BJ (cell line): ENCODE data around the gene ORMDL3. TPM values are rescaled to one million over a fixed set of nuclear protein-coding genes. Genes with fewer than 3 reads are reported as not detected.

ENCODE experiments used
- CTCF ChIA-PET: fragments of 350-600 bp; formaldehyde crosslinking; extraction: SDS; loops from one replicate; lab custom pipeline; 2021; ENCODE audit warnings: antibody characterized with exemption, inconsistent platforms; lab: Yijun Ruan, JAX
- POLR2A ChIA-PET: fragments of 300-600 bp; sonication (Branson Sonifier 250); formaldehyde crosslinking; extraction: SDS; loops from one replicate; lab custom pipeline; 2021; ENCODE audit warnings: antibody characterized with exemption; lab: Charles Lee
- DNase-seq: peaks from one replicate; pipeline ENCODE4 v3.0.0-alpha.2; 2011; ENCODE audit warnings: low read depth
- H3K27me3 ChIP-seq: 2 replicates; pipeline ENCODE4 v1.6.0; 2011; ENCODE audit warnings: low read length; ENCODE audit not compliant: control insufficient read depth, insufficient read depth
- H3K36me3 ChIP-seq: 2 replicates; pipeline ENCODE4 v1.5.1; 2011; ENCODE audit warnings: low read length; ENCODE audit not compliant: control insufficient read depth, insufficient read depth
- H3K4me3 ChIP-seq: 2 replicates; pipeline ENCODE4 v1.5.1; 2011; ENCODE audit warnings: low read depth, mild to moderate bottlenecking, control low read depth, low read length
- CTCF ChIP-seq: IDR thresholded peaks from 2 replicates; pipeline ENCODE4 v1.5.1; 2011; ENCODE audit warnings: low read depth, mild to moderate bottlenecking, control low read depth, inconsistent platforms, low read length, moderate library complexity; ENCODE audit not compliant: insufficient read depth
- polyA plus RNA-seq: library from polyadenylated mRNA; depleted of rRNA; stranded (reverse); fragments of >200 nt; gene quantifications from 2 replicates; pipeline ENCODE4 v1.2.3, GENCODE V29; 2011

The ORMDL3 gene
- polyA plus RNA-seq, 1 experiment = 96.7 TPM

GRCh38 chr17:39971076-39971603, 43.7 kb upstream of the ORMDL3 start:
- no peak for TF ChIP-seq CTCF
- DNase-seq = no peak
- H3K36me3 ChIP-seq = no peaks in the 10 kb centered on the region
- peaks cover 6% of the 10 kb centered on the region; the same call in 1 of the 2 replicates for H3K27me3 ChIP-seq
- no peak overlapping the region for H3K4me3 ChIP-seq
- ChIA-PET CTCF (interaction anchor here (1.3 to 5.1 kb wide), 3 partner anchors 9 to 142 kb away, joined by 5 to 25 read pairs (median 15); partner anchors contain the start of gene PSMD3), POLR2A (no interaction called here)

GRCh38 chr17:39970157-39970692, 42.8 kb upstream of the ORMDL3 start:
- ChIA-PET CTCF (interaction anchor here (0.6 to 5.1 kb wide), 3 partner anchors 10 to 30 kb away, joined by 3 to 25 read pairs (median 3); partner anchors contain the start of gene PSMD3), POLR2A (no interaction called here)
- TF ChIP-seq CTCF = no peak
- Histone ChIP-seq H3K27me3 (peaks cover 6% of the 10 kb centered on the region; the same call in 1 of the 2 replicates), H3K4me3 (no peak overlapping the region), H3K36me3 (no peaks in the 10 kb centered on the region)
- no peak for DNase-seq

GRCh38 chr17:39969375-39969774, 42.0 kb upstream of the ORMDL3 start:
- Histone ChIP-seq H3K4me3 (no peak overlapping the region), H3K27me3 (peaks cover 7% of the 10 kb centered on the region), H3K36me3 (no peaks in the 10 kb centered on the region)
- ChIA-PET CTCF (interaction anchor here (1.1 to 5.1 kb wide), 2 partner anchors 10 to 11 kb away, joined by 3 to 25 read pairs; partner anchors contain the start of gene PSMD3), POLR2A (no interaction called here)
- no peak for DNase-seq
- no peak for TF ChIP-seq CTCF

GRCh38 chr17:39968761-39969160, 41.4 kb upstream of the ORMDL3 start:
- TF ChIP-seq CTCF = no peak
- H3K4me3 ChIP-seq = no peak overlapping the region
- POLR2A ChIA-PET = no interaction called here
- CTCF ChIA-PET = interaction anchor here (5.1 kb wide), 1 partner anchor 11 kb away, joined by 25 read pairs; the partner anchor contains the start of gene PSMD3
- H3K36me3 ChIP-seq = no peaks in the 10 kb centered on the region
- no peak for DNase-seq
- peaks cover 7% of the 10 kb centered on the region for H3K27me3 ChIP-seq

- POLR2A ChIA-PET = no interaction called here
- CTCF ChIA-PET = interaction anchor here (0.9 to 1.2 kb wide), 2 partner anchors 8 to 11 kb away, joined by 3 to 4 read pairs; no protein-coding TSS in a partner anchor
- DNase-seq = no peak
- Histone ChIP-seq H3K27me3 (peaks cover 7% of the 10 kb centered on the region), H3K4me3 (no peak overlapping the region), H3K36me3 (no peaks in the 10 kb centered on the region)
- no peak for TF ChIP-seq CTCF
Observed at GRCh38 chr17:39966771-39967170, 39.4 kb upstream of the ORMDL3 start.
